ACC112 (cell line): ENCODE measurements around the gene KCNC4.

ENCODE experiments used
- H2AFZ ChIP-seq: fragments of 200-600 bp; sonication (generic); one replicate; pipeline ENCODE4 v1.6.0; 2017; ENCODE audit warnings: antibody characterized with exemption, low read length; ENCODE audit not compliant: unreplicated experiment
- H3K27ac ChIP-seq: fragments of 200-600 bp; sonication (generic); 2 replicates; pipeline ENCODE4 v1.5.1; 2014; ENCODE audit warnings: low read depth, mild to moderate bottlenecking, antibody characterized with exemption, low read length, moderate library complexity
- H3K27me3 ChIP-seq: fragments of 200-600 bp; sonication (generic); 2 replicates; pipeline ENCODE4 v1.6.1; 2014; ENCODE audit warnings: mild to moderate bottlenecking, antibody characterized with exemption, low read length, moderate library complexity, mixed read lengths; ENCODE audit not compliant: insufficient read depth
- H3K36me3 ChIP-seq: fragments of 200-600 bp; sonication (generic); 2 replicates; pipeline ENCODE4 v1.6.1; 2016; ENCODE audit warnings: mild to moderate bottlenecking, antibody characterized with exemption, low read length, moderate library complexity, mixed read lengths; ENCODE audit not compliant: insufficient read depth
- H3K4me1 ChIP-seq: fragments of 200-600 bp; sonication (generic); one replicate; pipeline ENCODE4 v1.6.1; 2016; ENCODE audit warnings: low read length, mixed read lengths; ENCODE audit not compliant: insufficient read depth, unreplicated experiment, control insufficient read depth
- H3K4me3 ChIP-seq: fragments of 200-600 bp; sonication (generic); 2 replicates; pipeline ENCODE4 v1.5.1; 2014; ENCODE audit warnings: mild to moderate bottlenecking, low read depth, low read length
- H3K79me2 ChIP-seq: fragments of 200-600 bp; sonication (generic); one replicate; pipeline ENCODE4 v1.6.0; 2016; ENCODE audit warnings: low read length; ENCODE audit not compliant: control insufficient read depth, unreplicated experiment, insufficient read depth

Gene KCNC4

GRCh38 chr1:110235181-110235833, 25.2 kb downstream of the KCNC4 start:
- Histone ChIP-seq H3K79me2 (no peaks in the 10 kb centered on the region), H3K27ac (peak overlapping the region; percentile 71), H2AFZ (peak overlapping the region; percentile 58), H3K4me1 (peaks cover 25% of the 10 kb centered on the region), H3K36me3 (no peaks in the 10 kb centered on the region), H3K4me3 (no peak overlapping the region), H3K27me3 (no peaks in the 10 kb centered on the region)

- no peaks in the 10 kb centered on the region for H3K79me2 ChIP-seq
- H2AFZ ChIP-seq: no peak overlapping the region
- H3K4me1 ChIP-seq: peaks cover 25% of the 10 kb centered on the region
- no peaks in the 10 kb centered on the region for H3K36me3 ChIP-seq
- no peak overlapping the region for H3K4me3 ChIP-seq
- H3K27me3 ChIP-seq: no peaks in the 10 kb centered on the region
- peak overlapping the region; percentile 71 for H3K27ac ChIP-seq
Observed at GRCh38 chr1:110235834-110236682, 25.9 kb downstream of the KCNC4 start.

- Histone ChIP-seq H3K27ac (no peak overlapping the region), H3K4me1 (peaks cover 25% of the 10 kb centered on the region), H2AFZ (no peak overlapping the region), H3K4me3 (no peak overlapping the region), H3K36me3 (no peaks in the 10 kb centered on the region), H3K79me2 (no peaks in the 10 kb centered on the region), H3K27me3 (peaks cover 6% of the 10 kb centered on the region)
Observed at GRCh38 chr1:110237386-110238152, 27.5 kb downstream of the KCNC4 start.

- Histone ChIP-seq H3K27me3 (peaks cover 7% of the 10 kb centered on the region), H3K27ac (no peak overlapping the region), H3K4me1 (peaks cover 25% of the 10 kb centered on the region), H3K4me3 (no peak overlapping the region), H3K79me2 (no peaks in the 10 kb centered on the region), H3K36me3 (no peaks in the 10 kb centered on the region), H2AFZ (no peak overlapping the region)
Observed at GRCh38 chr1:110239441-110240430, 29.6 kb downstream of the KCNC4 start.

- Histone ChIP-seq H3K4me3 (no peak overlapping the region), H3K27me3 (peaks cover 16% of the 10 kb centered on the region), H3K36me3 (no peaks in the 10 kb centered on the region), H3K27ac (no peak overlapping the region), H3K79me2 (no peaks in the 10 kb centered on the region), H2AFZ (no peak overlapping the region), H3K4me1 (peaks cover 16% of the 10 kb centered on the region)
Observed at GRCh38 chr1:110240476-110241210, 30.5 kb downstream of the KCNC4 start.

GRCh38 chr1:110241516-110241915, 31.4 kb downstream of the KCNC4 start:
- no peaks in the 10 kb centered on the region for H3K36me3 ChIP-seq
- H2AFZ ChIP-seq: no peak overlapping the region
- peaks cover 7% of the 10 kb centered on the region for H3K4me1 ChIP-seq
- no peak overlapping the region for H3K4me3 ChIP-seq
- H3K27me3 ChIP-seq: peaks cover 21% of the 10 kb centered on the region
- H3K27ac ChIP-seq: no peak overlapping the region
- no peaks in the 10 kb centered on the region for H3K79me2 ChIP-seq

- Histone ChIP-seq H3K27me3 (peaks cover 21% of the 10 kb centered on the region), H3K36me3 (no peaks in the 10 kb centered on the region), H3K79me2 (no peaks in the 10 kb centered on the region), H2AFZ (no peak overlapping the region), H3K4me3 (no peak overlapping the region), H3K27ac (no peak overlapping the region), H3K4me1 (peaks cover 4% of the 10 kb centered on the region)
Observed at GRCh38 chr1:110242062-110242461, 31.9 kb downstream of the KCNC4 start.

GRCh38 chr1:110242731-110243130, 32.6 kb downstream of the KCNC4 start:
- no peaks in the 10 kb centered on the region for H3K36me3 ChIP-seq
- no peak overlapping the region for H2AFZ ChIP-seq
- H3K4me1 ChIP-seq: peaks cover 4% of the 10 kb centered on the region
- H3K4me3 ChIP-seq: no peak overlapping the region
- no peaks in the 10 kb centered on the region for H3K79me2 ChIP-seq
- H3K27ac ChIP-seq: no peak overlapping the region
- H3K27me3 ChIP-seq: peaks cover 21% of the 10 kb centered on the region

- H3K36me3 ChIP-seq: no peaks in the 10 kb centered on the region
Observed at GRCh38 chr1:110243146-110243545, 33.0 kb downstream of the KCNC4 start.

More at GRCh38 chr1:110243146-110243545, 33.0 kb downstream of the KCNC4 start:
- no peak overlapping the region for H3K27ac ChIP-seq
- no peak overlapping the region for H2AFZ ChIP-seq
- no peak overlapping the region for H3K4me3 ChIP-seq
- peaks cover 21% of the 10 kb centered on the region for H3K27me3 ChIP-seq
- peaks cover 4% of the 10 kb centered on the region for H3K4me1 ChIP-seq
- H3K79me2 ChIP-seq: no peaks in the 10 kb centered on the region
